LNCaP clone FGC (cell line): ENCODE measurements around the gene EIF4E1B.

ENCODE experiments used
- DNase-seq: peaks from one replicate; pipeline ENCODE4 v3.0.0-alpha.2; 2011; ENCODE audit warnings: low read depth
- H3K4me3 ChIP-seq: 2 replicates; pipeline ENCODE4 v1.5.1; 2011; ENCODE audit warnings: mild to moderate bottlenecking, low read depth, low read length, control low read depth
- CTCF ChIP-seq: IDR thresholded peaks from 2 replicates; pipeline ENCODE4 v1.5.1; 2012; ENCODE audit warnings: mild to moderate bottlenecking; ENCODE audit not compliant: control insufficient read depth, insufficient read depth; ENCODE audit errors: extremely low read depth

The EIF4E1B gene

DNA sequence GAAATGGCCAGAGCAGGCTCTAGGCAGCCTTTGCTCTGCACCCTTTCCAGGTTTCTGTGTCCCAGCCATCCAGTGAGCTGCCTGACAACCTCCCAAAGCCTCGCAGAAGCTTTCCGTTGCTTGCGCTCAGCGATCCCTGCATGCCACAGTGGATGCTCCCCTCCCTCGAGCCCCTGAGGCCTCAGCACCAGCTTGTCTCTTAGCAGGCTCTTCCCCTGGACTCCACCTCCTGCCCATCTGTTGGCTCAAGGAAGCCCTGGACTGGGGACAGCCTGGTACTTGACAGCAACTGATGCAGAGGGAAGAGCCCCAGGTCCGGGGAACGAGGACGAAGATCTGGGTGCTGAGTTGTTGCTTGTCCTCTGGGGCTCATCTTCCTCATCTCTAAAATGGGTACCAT lies 40.0 kb downstream of the EIF4E1B start:
- TF ChIP-seq CTCF, result no peak

GRCh38 chr5:176671399-176671798 lies 40.9 kb downstream of the EIF4E1B start:
- no peak overlapping the region for H3K4me3 ChIP-seq
- TF ChIP-seq CTCF, result no peak
- no peak for DNase-seq

More for the DNA sequence above, 40.0 kb downstream of the EIF4E1B start:
- no peak overlapping the region for H3K4me3 ChIP-seq
- DNase-seq, result no peak

- no peak overlapping the region for H3K4me3 ChIP-seq
- DNase-seq, result no peak
- no peak for TF ChIP-seq CTCF
These were observed 41.6 kb downstream of the EIF4E1B start for GRCh38 chr5:176671890-176672747.

GRCh38 chr5:176673651-176674583 lies 43.4 kb downstream of the EIF4E1B start:
- no peak for DNase-seq
- H3K4me3 ChIP-seq, result no peak overlapping the region
- TF ChIP-seq CTCF, result no peak

- no peak for DNase-seq
- no peak overlapping the region for H3K4me3 ChIP-seq
- TF ChIP-seq CTCF, result no peak
These were observed 44.3 kb downstream of the EIF4E1B start for GRCh38 chr5:176674799-176675198.

- TF ChIP-seq CTCF, result peak; percentile 29; the same call in 1 of the 2 replicates
- no peak overlapping the region for H3K4me3 ChIP-seq
- no peak for DNase-seq
These were observed 45.3 kb downstream of the EIF4E1B start for GRCh38 chr5:176675676-176676360.
